GM19025 (cell line): ENCODE results near the gene MAP3K12.
"Not testable (repeated sequence)": the region's sequence is repeated elsewhere in the genome, so short reads cannot be mapped to it uniquely, and the experiment has no call there.

Experiments used
- ATAC-seq: cut with Tn5 transposase; IDR thresholded peaks from one replicate; pipeline ENCODE4 v1.9.1; 2021; ENCODE audit warnings: mild to moderate bottlenecking, low read depth, moderate library complexity; ENCODE audit not compliant: unreplicated experiment

MAP3K12 gene

GRCh38 chr12:53492830-53493609, 6.2 kb downstream of the MAP3K12 start:
- peak; percentile 98 for ATAC-seq

GRCh38 chr12:53492188-53492587, 7.1 kb downstream of the MAP3K12 start:
- ATAC-seq: no peak

- no peak for ATAC-seq
Measured at GRCh38 chr12:53489242-53489864, 9.9 kb downstream of the MAP3K12 start.

- no peak for ATAC-seq
Measured at GRCh38 chr12:53486736-53487487, 12.3 kb downstream of the MAP3K12 start.

- no peak for ATAC-seq
Measured at GRCh38 chr12:53485955-53486735, 13.1 kb downstream of the MAP3K12 start.

GRCh38 chr12:53484686-53485575, 14.3 kb downstream of the MAP3K12 start:
- ATAC-seq: no peak

GRCh38 chr12:53483979-53484377, 15.3 kb downstream of the MAP3K12 start:
- no peak for ATAC-seq

- no peak for ATAC-seq
Measured at GRCh38 chr12:53483225-53483978, 15.9 kb downstream of the MAP3K12 start.

GRCh38 chr12:53482626-53483168, 16.6 kb downstream of the MAP3K12 start:
- no peak for ATAC-seq

- ATAC-seq: no peak
Measured at GRCh38 chr12:53481939-53482586, 17.2 kb downstream of the MAP3K12 start.

- not testable (repeated sequence) for ATAC-seq
Measured at GRCh38 chr12:53481458-53481857, 17.8 kb downstream of the MAP3K12 start.

- ATAC-seq: no peak
Measured at GRCh38 chr12:53480491-53481442, 18.5 kb downstream of the MAP3K12 start.

- ATAC-seq: no peak
Measured at GRCh38 chr12:53479331-53479730, 19.9 kb downstream of the MAP3K12 start.

- no peak for ATAC-seq
Measured at GRCh38 chr12:53478865-53479264, 20.4 kb downstream of the MAP3K12 start.

GRCh38 chr12:53476769-53477209, 22.5 kb downstream of the MAP3K12 start:
- no peak for ATAC-seq

GRCh38 chr12:53474819-53475218, 24.4 kb downstream of the MAP3K12 start:
- ATAC-seq: no peak

- ATAC-seq: no peak
Measured at GRCh38 chr12:53474077-53474476, 25.2 kb downstream of the MAP3K12 start.
